PC-3 (cell line): ENCODE measurements around the gene PKDREJ. TPM values are rescaled to one million over a fixed set of nuclear protein-coding genes. Genes with fewer than 3 reads are reported as not detected.
A peak's percentile ranks its signal among the peaks of the same experiment; 100 is the strongest.

Experiments
- ATAC-seq: fragments of 200-7000 bp; cut with Tn5 transposase; 2 replicates; pipeline ENCODE4 v1.9.1; 2020; ENCODE audit warnings: mild to moderate bottlenecking, moderate library complexity
- BruUV-seq: library from RNA; stranded (reverse); fragments of 400-500 nt; replicated peaks from 2 replicates; lab custom pipeline; 2021; lab: Mats Ljungman, UMichigan
- CTCF ChIA-PET: fragments of 300-600 bp; sonication (Branson Sonifier 250); formaldehyde crosslinking; loops from one replicate; lab custom pipeline; 2022; ENCODE audit warnings: antibody characterized with exemption; lab: Charles Lee
- POLR2A ChIA-PET: fragments of 300-600 bp; sonication (Branson Sonifier 250); formaldehyde crosslinking; loops from one replicate; lab custom pipeline; 2022; ENCODE audit warnings: antibody characterized with exemption; ENCODE audit not compliant: unreplicated experiment; lab: Charles Lee
- DNase-seq: peaks from one replicate; pipeline ENCODE4 v3.0.0-alpha.2; 2015
- H2AFZ ChIP-seq: fragments of 300-600 bp; sonication (generic); 2 replicates; pipeline ENCODE4 v1.6.0; 2016; ENCODE audit warnings: antibody characterized with exemption, low read length
- H3F3A ChIP-seq: fragments of 300-600 bp; sonication (generic); one replicate; pipeline ENCODE4 v1.6.0; 2017; ENCODE audit warnings: antibody characterized with exemption, low read length, control low read depth, mild to moderate bottlenecking; ENCODE audit not compliant: unreplicated experiment
- H3K27ac ChIP-seq: fragments of 300-600 bp; sonication (generic); 2 replicates; pipeline ENCODE4 v1.5.1; 2016; ENCODE audit warnings: mild to moderate bottlenecking, low read length
- H3K27me3 ChIP-seq: fragments of 300-600 bp; sonication (generic); 2 replicates; pipeline ENCODE4 v1.6.1; 2016; ENCODE audit warnings: low read length, mixed read lengths
- H3K36me3 ChIP-seq: fragments of 300-600 bp; sonication (generic); 2 replicates; pipeline ENCODE4 v1.6.1; 2016; ENCODE audit warnings: low read depth, mixed run types, low read length, mixed read lengths
- H3K4me1 ChIP-seq: fragments of 300-600 bp; sonication (generic); 2 replicates; pipeline ENCODE4 v1.5.1; 2016; ENCODE audit warnings: low read length; ENCODE audit not compliant: insufficient read depth
- H3K4me2 ChIP-seq: fragments of 300-600 bp; sonication (generic); 2 replicates; pipeline ENCODE4 v1.6.0; 2016; ENCODE audit warnings: low read length
- H3K4me3 ChIP-seq: fragments of 300-600 bp; sonication (generic); 2 replicates; pipeline ENCODE4 v1.5.1; 2016; ENCODE audit warnings: mild to moderate bottlenecking, low read length, mixed read lengths
- H3K79me2 ChIP-seq: fragments of 300-600 bp; sonication (generic); 2 replicates; pipeline ENCODE4 v1.6.1; 2017; ENCODE audit warnings: low read length, mixed read lengths
- H3K9ac ChIP-seq: fragments of 300-600 bp; sonication (generic); 2 replicates; pipeline ENCODE4 v1.6.0; 2016; ENCODE audit warnings: mild to moderate bottlenecking, low read length
- H3K9me2 ChIP-seq: fragments of 300-600 bp; sonication (generic); replicated peaks from 2 replicates; pipeline ENCODE4 v1.6.1; 2016; ENCODE audit warnings: mixed run types, low read length, mixed read lengths
- H3K9me3 ChIP-seq: fragments of 300-600 bp; sonication (generic); 2 replicates; pipeline ENCODE4 v1.6.1; 2016; ENCODE audit warnings: low read length, mixed read lengths
- H4K20me1 ChIP-seq: fragments of 300-600 bp; sonication (generic); 2 replicates; pipeline ENCODE4 v1.6.1; 2016; ENCODE audit warnings: low read length, mixed read lengths
- CTCF ChIP-seq: fragments of 300-600 bp; sonication (generic); conservative IDR thresholded peaks from 2 replicates; pipeline ENCODE4 v1.5.1; 2017; ENCODE audit warnings: antibody characterized with exemption, low read depth, mild to moderate bottlenecking, low read length
- EZH2 ChIP-seq: fragments of 300-600 bp; sonication (generic); IDR thresholded peaks from one replicate; pipeline ENCODE4 v1.6.1; 2017; ENCODE audit warnings: antibody characterized with exemption, mild to moderate bottlenecking, low read length; ENCODE audit not compliant: unreplicated experiment
- EZH2phosphoT487 ChIP-seq: fragments of 300-600 bp; sonication (generic); IDR thresholded peaks from 2 replicates; pipeline ENCODE4 v1.6.1; 2018; ENCODE audit warnings: mild to moderate bottlenecking, antibody characterized with exemption, low read length, borderline replicate concordance
- intact Hi-C: fragments of 100-400 bp; cut with micrococcal nuclease; formaldehyde crosslinking; loops from 2 replicates; pipeline ENCODE4 v1.9.0; 2023
- total RNA-seq: library from RNA; depleted of rRNA; stranded (reverse); fragments of >200 nt; gene quantifications from 2 replicates; pipeline ENCODE4 v1.2.3, GENCODE V29; 2014

Gene PKDREJ
- total RNA-seq, 1 experiment from 2014 or later, result not detected

DNA sequence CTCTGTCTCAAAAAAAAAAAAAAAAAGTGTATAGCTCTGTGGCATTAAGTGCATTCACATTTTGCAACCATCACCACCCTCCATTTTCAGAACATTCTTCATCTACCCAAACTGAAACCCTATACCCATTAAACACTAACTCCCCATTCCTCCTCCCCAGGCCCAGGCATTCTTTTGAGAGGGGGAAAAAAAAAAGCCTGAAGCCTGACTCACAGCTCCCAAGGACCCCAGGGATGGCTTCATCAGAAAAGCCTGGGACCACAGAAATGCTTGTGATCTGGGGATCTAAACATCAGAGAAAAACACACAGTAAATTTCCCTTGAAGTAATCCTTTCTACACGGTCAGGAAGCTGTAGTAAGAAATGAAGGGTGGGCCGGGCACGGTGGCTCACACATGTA lies 22.9 kb upstream of the PKDREJ start:
- DNase-seq, result no peak
- Histone ChIP-seq H3K4me3 (no peak overlapping the region), H3K27ac (no peak overlapping the region), H4K20me1 (no peaks in the 10 kb centered on the region), H3K4me1 (no peaks in the 10 kb centered on the region), H3K36me3 (no peaks in the 10 kb centered on the region; the same call in 1 of the 2 replicates), H3K9me3 (no peaks in the 10 kb centered on the region), H3F3A (no peaks in the 10 kb centered on the region), H3K79me2 (no peaks in the 10 kb centered on the region), H3K9ac (no peak overlapping the region), H3K4me2 (no peak overlapping the region), H2AFZ (no peak overlapping the region), H3K9me2 (no peaks in the 10 kb centered on the region), H3K27me3 (no peaks in the 10 kb centered on the region)
- no peak for TF ChIP-seq CTCF
- TF ChIP-seq EZH2, result no peak
- TF ChIP-seq EZH2phosphoT487, result no peak
- BruUV-seq, result TSS peak; percentile 19
- POLR2A ChIA-PET, result no interaction called here
- ATAC-seq, result no peak
- CTCF ChIA-PET, result no interaction called here
- intact Hi-C loops, result no loop called here

- Histone ChIP-seq H3K79me2 (no peaks in the 10 kb centered on the region), H3K9me3 (no peaks in the 10 kb centered on the region), H3K4me3 (no peak overlapping the region), H3K9ac (no peak overlapping the region), H2AFZ (no peak overlapping the region), H3K36me3 (no peaks in the 10 kb centered on the region; the same call in 1 of the 2 replicates), H3K27ac (no peak overlapping the region), H3F3A (no peaks in the 10 kb centered on the region), H3K27me3 (no peaks in the 10 kb centered on the region), H3K4me1 (no peaks in the 10 kb centered on the region), H4K20me1 (no peaks in the 10 kb centered on the region), H3K9me2 (no peaks in the 10 kb centered on the region), H3K4me2 (no peak overlapping the region)
- TF ChIP-seq EZH2phosphoT487 (no peak), EZH2 (no peak), CTCF (no peak)
- no TSS peak for BruUV-seq
- POLR2A ChIA-PET, result no interaction called here
- DNase-seq (no peak), ATAC-seq (no peak)
- intact Hi-C loops, result no loop called here
- CTCF ChIA-PET, result no interaction called here
Observed at GRCh38 chr22:46281866-46282678, 18.9 kb upstream of the PKDREJ start.

DNA sequence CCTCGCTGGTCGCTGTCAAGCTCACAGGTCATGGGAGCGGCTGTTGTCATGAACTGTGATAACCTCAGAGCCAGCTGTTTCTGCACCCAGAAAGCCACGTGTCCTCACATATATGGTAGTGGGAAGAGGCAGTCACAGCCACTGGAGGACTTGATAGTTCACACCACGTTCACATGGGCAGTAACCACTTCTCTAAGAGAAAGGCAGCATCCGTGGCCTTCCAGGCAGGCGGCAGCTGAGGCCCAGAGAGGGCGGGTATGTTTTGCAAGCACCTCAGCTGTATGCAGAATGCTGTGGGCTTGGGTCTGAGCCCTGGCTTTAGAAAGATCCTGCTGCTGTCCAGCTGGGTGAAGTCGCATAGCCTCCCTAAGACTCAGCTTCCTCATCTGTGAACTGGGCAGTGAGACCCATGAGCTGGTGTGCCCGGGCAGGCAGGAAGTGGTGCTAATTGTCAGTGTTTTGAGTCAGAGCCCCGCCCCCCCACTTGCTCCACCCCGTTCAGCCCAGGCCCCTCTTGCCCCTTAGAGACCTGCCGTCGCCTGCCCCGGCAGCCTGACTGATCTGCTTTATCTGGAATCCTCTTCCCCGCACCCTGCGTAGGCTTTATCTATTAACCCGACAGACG lies 18.0 kb upstream of the PKDREJ start:
- H3K9me2 ChIP-seq, result no peaks in the 10 kb centered on the region
- DNase-seq, result no peak
- ChIA-PET POLR2A (no interaction called here), CTCF (no interaction called here)
- no peak overlapping the region for H2AFZ ChIP-seq
- H3K36me3 ChIP-seq, result peaks cover 1% of the 10 kb centered on the region; the same call in 1 of the 2 replicates
- H3K4me2 ChIP-seq, result no peak overlapping the region
- H3K9ac ChIP-seq, result no peak overlapping the region
- no peaks in the 10 kb centered on the region for H4K20me1 ChIP-seq
- ATAC-seq, result no peak
- no peaks in the 10 kb centered on the region for H3K4me1 ChIP-seq
- H3K79me2 ChIP-seq, result no peaks in the 10 kb centered on the region
- TF ChIP-seq EZH2phosphoT487 (no peak), EZH2 (no peak), CTCF (no peak)
- H3K9me3 ChIP-seq, result no peaks in the 10 kb centered on the region
- intact Hi-C loops, result no loop called here
- H3K27me3 ChIP-seq, result no peaks in the 10 kb centered on the region
- BruUV-seq, result no TSS peak
- H3K4me3 ChIP-seq, result no peak overlapping the region
- H3F3A ChIP-seq, result no peaks in the 10 kb centered on the region
- H3K27ac ChIP-seq, result no peak overlapping the region
